ENCODE results near the gene CXorf66. TPM values are rescaled to one million over a fixed set of nuclear protein-coding genes. Genes with fewer than 3 reads are reported as not detected.

The CXorf66 gene
- not detected for total RNA-seq

GRCh38 chrX:139965421-139965820 lies at the start of gene CXorf66:
CXorf66 (minus strand) TSS chrX:139965521; CDS start chrX:139965496, 25 bp downstream.
- 82% methylated on average over 7 of the region's 7 CpGs for WGBS
- no peak within 1 kb of the TSS for H3K4me3 ChIP-seq
- no peaks in the 10 kb centered on the region for H3K36me3 ChIP-seq
- H3K4me1 ChIP-seq: no peaks in the 10 kb centered on the region
- no peaks in the 10 kb centered on the region for H3K27me3 ChIP-seq
- no peaks in the 10 kb centered on the region for H3K9me3 ChIP-seq
- TF ChIP-seq, protein P1, sequence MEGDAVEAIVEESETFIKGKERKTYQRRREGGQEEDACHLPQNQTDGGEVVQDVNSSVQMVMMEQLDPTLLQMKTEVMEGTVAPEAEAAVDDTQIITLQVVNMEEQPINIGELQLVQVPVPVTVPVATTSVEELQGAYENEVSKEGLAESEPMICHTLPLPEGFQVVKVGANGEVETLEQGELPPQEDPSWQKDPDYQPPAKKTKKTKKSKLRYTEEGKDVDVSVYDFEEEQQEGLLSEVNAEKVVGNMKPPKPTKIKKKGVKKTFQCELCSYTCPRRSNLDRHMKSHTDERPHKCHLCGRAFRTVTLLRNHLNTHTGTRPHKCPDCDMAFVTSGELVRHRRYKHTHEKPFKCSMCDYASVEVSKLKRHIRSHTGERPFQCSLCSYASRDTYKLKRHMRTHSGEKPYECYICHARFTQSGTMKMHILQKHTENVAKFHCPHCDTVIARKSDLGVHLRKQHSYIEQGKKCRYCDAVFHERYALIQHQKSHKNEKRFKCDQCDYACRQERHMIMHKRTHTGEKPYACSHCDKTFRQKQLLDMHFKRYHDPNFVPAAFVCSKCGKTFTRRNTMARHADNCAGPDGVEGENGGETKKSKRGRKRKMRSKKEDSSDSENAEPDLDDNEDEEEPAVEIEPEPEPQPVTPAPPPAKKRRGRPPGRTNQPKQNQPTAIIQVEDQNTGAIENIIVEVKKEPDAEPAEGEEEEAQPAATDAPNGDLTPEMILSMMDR (IDR thresholded peaks at IDR 0.05): no peak
- TF ChIP-seq POLR2A (IDR thresholded peaks at IDR 0.05) (no peak), POLR2AphosphoS5 (IDR thresholded peaks at IDR 0.05) (no peak), EP300 (IDR thresholded peaks at IDR 0.05) (no peak)
- no peak for DNase-seq (ENCODE audit: low spot score in 2 of 2)
- no peak within 1 kb of the TSS for H3K27ac ChIP-seq

DNA sequence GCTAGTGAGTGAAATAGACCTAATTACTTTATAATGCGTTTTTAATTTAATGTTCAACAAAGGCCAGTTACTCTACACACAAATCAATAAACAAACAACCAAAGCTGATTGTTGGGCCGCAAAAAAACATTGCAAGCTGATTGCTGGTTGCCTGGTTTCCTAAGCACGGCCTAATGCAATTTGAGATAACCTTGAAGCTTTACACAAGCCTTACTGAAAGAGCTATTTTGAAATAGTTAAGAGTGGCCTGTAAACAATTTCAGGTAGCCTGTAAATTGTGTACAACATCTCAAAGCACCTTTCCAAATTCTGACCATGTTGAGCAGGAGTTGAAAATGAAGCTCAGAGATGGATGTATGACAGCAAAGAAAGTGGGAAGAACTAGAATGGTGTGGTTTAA lies 17.5 kb upstream of the CXorf66 start:
- no peak overlapping the region for H3K4me3 ChIP-seq
- DNase-seq (ENCODE audit: low spot score in 2 of 2): no peak
- no peaks in the 10 kb centered on the region for H3K9me3 ChIP-seq
- TF ChIP-seq, protein P1 (IDR thresholded peaks at IDR 0.05): no peak
- no peak for TF ChIP-seq EP300 (IDR thresholded peaks at IDR 0.05)
- no peak for TF ChIP-seq POLR2AphosphoS5 (IDR thresholded peaks at IDR 0.05)
- TF ChIP-seq POLR2A (IDR thresholded peaks at IDR 0.05): no peak
- WGBS: 81% methylated on average over 3 of the region's 3 CpGs
- H3K27ac ChIP-seq: no peak overlapping the region
- H3K4me1 ChIP-seq: no peaks in the 10 kb centered on the region
- H3K36me3 ChIP-seq: no peaks in the 10 kb centered on the region
- no peaks in the 10 kb centered on the region for H3K27me3 ChIP-seq

DNA sequence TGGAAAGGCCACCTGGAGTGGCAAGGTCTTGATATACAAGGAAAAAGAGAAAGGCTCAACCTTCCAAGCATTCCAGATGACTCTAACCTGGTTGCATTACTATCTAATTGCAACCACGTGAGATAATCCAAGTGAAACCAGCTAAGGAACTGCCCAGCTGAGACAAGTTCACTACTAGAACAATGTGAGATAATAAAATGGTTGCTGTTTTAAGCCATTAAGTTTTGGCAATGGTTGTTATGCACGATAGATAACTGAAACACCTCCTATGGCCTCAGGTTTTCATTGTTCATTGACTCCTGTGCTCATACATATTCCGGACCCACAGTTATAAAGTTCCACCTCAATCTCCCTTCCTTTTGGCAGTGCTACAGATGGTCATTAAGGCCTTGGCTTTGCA lies 9.2 kb upstream of the CXorf66 start:
- Histone ChIP-seq H3K27ac (no peak overlapping the region), H3K9me3 (no peaks in the 10 kb centered on the region), H3K36me3 (no peaks in the 10 kb centered on the region), H3K4me3 (no peak overlapping the region), H3K4me1 (no peaks in the 10 kb centered on the region), H3K27me3 (no peaks in the 10 kb centered on the region)
- DNase-seq (ENCODE audit: low spot score in 2 of 2): no peak
- 84% methylated on average over 3 of the region's 3 CpGs for WGBS
- TF ChIP-seq POLR2AphosphoS5 (IDR thresholded peaks at IDR 0.05) (no peak), EP300 (IDR thresholded peaks at IDR 0.05) (no peak), POLR2A (IDR thresholded peaks at IDR 0.05) (no peak)
- TF ChIP-seq, protein P1 (IDR thresholded peaks at IDR 0.05): no peak

GRCh38 chrX:139972629-139973624 lies 7.6 kb upstream of the CXorf66 start:
- H3K4me3 ChIP-seq: no peak overlapping the region
- H3K4me1 ChIP-seq: no peaks in the 10 kb centered on the region
- TF ChIP-seq POLR2A (IDR thresholded peaks at IDR 0.05) (no peak), POLR2AphosphoS5 (IDR thresholded peaks at IDR 0.05) (no peak), EP300 (IDR thresholded peaks at IDR 0.05) (no peak)
- TF ChIP-seq, protein P1 (IDR thresholded peaks at IDR 0.05): no peak
- 73% methylated on average over 6 of the region's 6 CpGs for WGBS
- no peaks in the 10 kb centered on the region for H3K9me3 ChIP-seq
- H3K27ac ChIP-seq: no peak overlapping the region
- H3K36me3 ChIP-seq: no peaks in the 10 kb centered on the region
- no peak for DNase-seq (ENCODE audit: low spot score in 2 of 2)
- no peaks in the 10 kb centered on the region for H3K27me3 ChIP-seq

DNA sequence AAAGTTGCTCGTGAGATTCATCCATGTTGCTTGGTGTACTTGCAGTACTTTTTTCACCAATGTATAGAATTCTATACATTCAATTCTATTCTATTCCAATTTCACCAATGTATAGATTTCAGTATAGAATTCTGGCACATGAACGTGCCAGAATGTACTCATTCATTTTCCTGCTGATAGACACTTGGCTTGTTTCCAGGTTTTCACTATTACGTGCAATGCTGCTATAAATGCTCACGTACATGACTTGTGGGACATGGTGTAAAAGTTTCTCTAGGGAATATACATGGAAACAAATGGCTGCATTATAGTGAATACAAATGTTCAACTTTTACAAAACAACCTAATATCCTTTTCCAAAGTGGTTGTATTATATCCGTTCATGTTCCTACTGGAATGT lies 6.8 kb upstream of the CXorf66 start:
- WGBS: 59% methylated on average over 5 of the region's 5 CpGs
- no peak for DNase-seq (ENCODE audit: low spot score in 2 of 2)
- H3K27ac ChIP-seq: no peak overlapping the region

More for the DNA sequence above, 6.8 kb upstream of the CXorf66 start:
- TF ChIP-seq POLR2A (IDR thresholded peaks at IDR 0.05): no peak
- TF ChIP-seq, protein P1 (IDR thresholded peaks at IDR 0.05): no peak
- no peak for TF ChIP-seq POLR2AphosphoS5 (IDR thresholded peaks at IDR 0.05)
- TF ChIP-seq EP300 (IDR thresholded peaks at IDR 0.05): no peak
- Histone ChIP-seq H3K27me3 (no peaks in the 10 kb centered on the region), H3K9me3 (no peaks in the 10 kb centered on the region), H3K36me3 (no peaks in the 10 kb centered on the region), H3K4me1 (no peaks in the 10 kb centered on the region), H3K4me3 (no peak overlapping the region)
